NB4 (cell line): ENCODE data around the gene KATNB1.

Source experiments
- MYC ChIP-seq: IDR thresholded peaks from 2 replicates; pipeline ENCODE4 v1.6.1; 2011; ENCODE audit warnings: low read depth, low read length
- POLR2A ChIP-seq: IDR thresholded peaks from 2 replicates; pipeline ENCODE4 v1.6.1; 2011; ENCODE audit warnings: mild to moderate bottlenecking; ENCODE audit not compliant: insufficient read length; ENCODE audit errors: extremely low read depth
- TF ChIP-seq, protein P1 (sequence below): IDR thresholded peaks from one replicate; pipeline ENCODE4 v1.5.1; 2012; ENCODE audit warnings: low read depth, low read length
- TF ChIP-seq, protein P2 (sequence below): IDR thresholded peaks from 2 replicates; pipeline ENCODE4 v1.6.1; 2011; ENCODE audit warnings: low read depth, low read length

DNA sequence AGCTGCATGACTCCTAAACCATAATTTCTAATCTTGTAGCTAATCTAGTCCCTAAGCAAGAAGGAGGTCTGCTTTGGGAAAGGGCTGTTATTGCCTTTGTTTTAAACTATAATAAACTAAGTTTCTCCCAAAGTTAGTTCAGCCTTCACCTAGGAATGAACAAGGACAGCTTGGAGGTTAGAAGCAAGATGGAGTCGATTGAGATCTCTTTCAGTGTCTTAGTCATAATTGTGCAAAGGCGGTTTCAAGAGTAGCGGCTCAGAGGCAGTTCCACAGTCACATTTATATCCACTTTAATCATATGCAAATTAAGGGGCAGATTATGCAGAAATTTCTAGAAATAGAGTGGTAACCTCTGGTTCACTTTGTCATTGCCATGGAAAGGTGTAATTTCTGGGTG lies 23.6 kb upstream of the KATNB1 start:
- TF ChIP-seq, protein P1, sequence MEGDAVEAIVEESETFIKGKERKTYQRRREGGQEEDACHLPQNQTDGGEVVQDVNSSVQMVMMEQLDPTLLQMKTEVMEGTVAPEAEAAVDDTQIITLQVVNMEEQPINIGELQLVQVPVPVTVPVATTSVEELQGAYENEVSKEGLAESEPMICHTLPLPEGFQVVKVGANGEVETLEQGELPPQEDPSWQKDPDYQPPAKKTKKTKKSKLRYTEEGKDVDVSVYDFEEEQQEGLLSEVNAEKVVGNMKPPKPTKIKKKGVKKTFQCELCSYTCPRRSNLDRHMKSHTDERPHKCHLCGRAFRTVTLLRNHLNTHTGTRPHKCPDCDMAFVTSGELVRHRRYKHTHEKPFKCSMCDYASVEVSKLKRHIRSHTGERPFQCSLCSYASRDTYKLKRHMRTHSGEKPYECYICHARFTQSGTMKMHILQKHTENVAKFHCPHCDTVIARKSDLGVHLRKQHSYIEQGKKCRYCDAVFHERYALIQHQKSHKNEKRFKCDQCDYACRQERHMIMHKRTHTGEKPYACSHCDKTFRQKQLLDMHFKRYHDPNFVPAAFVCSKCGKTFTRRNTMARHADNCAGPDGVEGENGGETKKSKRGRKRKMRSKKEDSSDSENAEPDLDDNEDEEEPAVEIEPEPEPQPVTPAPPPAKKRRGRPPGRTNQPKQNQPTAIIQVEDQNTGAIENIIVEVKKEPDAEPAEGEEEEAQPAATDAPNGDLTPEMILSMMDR: no peak
- TF ChIP-seq, protein P2, sequence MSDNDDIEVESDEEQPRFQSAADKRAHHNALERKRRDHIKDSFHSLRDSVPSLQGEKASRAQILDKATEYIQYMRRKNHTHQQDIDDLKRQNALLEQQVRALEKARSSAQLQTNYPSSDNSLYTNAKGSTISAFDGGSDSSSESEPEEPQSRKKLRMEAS: no peak
- TF ChIP-seq MYC: no peak
- no peak for TF ChIP-seq POLR2A
